Activated effector memory CD4-positive, alpha-beta T cell treated with anti-CD3 and anti-CD28 coated beads, Interleukin-2, amount 50 U/mL, for 16 hours (primary cell): Measurements from ENCODE around the gene RIMS4.

ENCODE experiments used
- DNase-seq: peaks from one replicate; pipeline ENCODE4 v3.0.0-alpha.2; 2020

The RIMS4 gene

DNA sequence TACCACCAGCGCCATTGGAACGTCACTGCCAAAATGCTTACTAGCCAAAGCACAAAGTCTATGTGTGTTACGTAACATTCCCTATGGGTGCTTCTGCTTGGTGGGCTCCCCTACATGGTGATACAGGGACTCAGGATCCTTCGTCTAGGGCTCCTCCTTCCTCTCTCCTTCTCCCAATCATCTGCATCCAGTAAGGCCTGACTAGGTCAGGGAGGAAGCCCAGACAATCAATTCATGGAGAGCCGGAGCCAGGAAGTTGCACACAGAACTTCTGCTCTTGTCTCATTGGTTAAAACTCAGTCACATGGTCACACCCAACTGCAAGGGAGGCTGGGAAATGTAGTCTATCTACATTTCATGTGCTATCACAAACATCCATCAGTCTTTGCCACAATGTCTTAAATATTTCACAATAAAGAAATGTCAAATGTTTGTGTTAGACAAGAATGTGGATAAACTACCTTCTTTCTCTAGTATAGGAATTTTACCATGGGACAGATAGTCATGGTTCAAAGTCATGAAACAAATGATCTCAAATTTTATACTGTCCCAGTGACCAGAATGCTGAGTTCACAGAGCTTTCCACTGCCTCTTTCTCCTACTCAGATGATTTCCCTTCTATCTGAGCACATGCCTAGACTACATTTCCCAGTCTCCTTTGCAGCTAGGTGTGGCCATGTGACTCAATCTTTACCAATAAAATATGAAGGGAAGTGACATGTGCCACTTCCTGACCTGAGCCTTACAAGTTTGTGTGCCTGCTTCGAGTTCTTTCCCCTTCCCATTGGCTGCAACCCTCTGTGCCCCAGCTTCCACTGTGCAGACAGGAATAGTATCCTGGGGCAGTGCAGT is 74.0 kb downstream of the RIMS4 start:
- DNase-seq, result no peak

GRCh38 chr20:44735816-44736169 is 74.6 kb downstream of the RIMS4 start:
- no peak for DNase-seq

DNA sequence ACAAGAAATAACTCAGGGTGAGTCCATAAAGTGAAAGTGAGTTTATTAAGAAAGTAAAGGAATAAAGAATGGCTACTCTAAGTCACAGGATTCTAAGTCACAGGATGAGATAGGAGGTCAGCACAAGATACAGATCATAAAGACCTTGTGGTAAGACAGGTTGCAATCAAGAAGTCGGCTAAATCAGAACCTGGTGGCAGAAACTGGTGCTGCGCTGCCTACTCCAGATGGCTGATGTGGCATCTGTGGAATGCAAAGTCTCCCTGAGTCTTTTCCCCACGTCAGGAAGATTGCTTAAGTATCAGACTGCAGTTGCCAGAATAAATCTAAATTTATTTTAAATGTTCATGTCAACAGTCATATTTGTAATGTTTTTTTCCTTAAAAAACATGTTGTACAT is 75.4 kb downstream of the RIMS4 start:
- no peak for DNase-seq

- peak; percentile 81 for DNase-seq
Observed at GRCh38 chr20:44733341-44734069, 76.8 kb downstream of the RIMS4 start.

GRCh38 chr20:44732327-44732726 is 78.0 kb downstream of the RIMS4 start:
- no peak for DNase-seq

GRCh38 chr20:44731657-44732056 is 78.7 kb downstream of the RIMS4 start:
- no peak for DNase-seq

DNA sequence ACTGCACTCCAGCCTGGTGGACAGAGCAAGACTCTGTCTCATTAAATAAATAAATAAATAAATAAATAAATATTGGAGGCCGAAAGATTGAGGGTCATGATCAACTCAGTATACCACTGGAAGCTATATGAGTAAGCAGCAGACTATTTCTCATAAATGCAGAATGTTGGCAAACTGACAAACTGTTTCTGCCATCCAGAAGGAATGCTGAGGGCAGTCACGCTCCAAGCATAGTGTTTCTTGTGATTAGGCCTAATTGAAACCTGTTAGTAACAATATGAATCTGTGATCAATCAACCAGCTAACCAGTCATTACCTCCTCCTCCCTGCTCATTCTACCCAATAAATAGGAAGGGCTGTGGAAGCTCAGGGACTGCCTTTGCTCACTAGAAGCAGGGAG is 79.9 kb downstream of the RIMS4 start:
- DNase-seq, result no peak

DNA sequence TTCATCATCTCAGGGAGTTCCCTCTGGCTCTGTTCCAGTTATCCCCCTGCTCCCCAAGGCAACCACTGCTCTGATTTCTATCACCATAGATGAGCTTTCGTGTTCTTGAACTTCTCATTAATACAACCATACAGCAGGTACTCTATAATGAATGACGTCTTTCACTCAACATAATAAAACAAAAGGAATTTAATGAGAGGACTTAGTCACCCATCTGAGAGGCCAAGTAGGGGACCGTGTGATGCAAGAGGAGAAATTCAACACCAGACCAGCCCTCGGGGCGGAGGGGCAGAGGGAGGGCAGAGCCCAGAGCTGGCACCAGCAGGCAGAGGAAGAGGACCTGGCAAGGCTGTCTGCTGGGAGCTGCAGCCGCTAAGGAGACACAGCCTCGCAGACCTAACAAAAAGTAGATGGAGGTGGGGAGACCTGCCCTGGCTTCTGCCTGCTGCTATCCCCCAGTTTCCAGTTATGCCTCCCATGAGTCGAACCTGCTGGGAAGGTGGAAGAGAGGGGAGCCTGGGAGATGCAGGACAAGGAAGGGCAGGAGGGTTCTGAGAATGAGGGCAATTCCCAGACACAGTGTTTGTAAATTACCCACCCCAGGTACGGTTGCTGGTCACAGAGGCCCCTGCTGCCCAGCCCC is 81.4 kb downstream of the RIMS4 start:
- no peak for DNase-seq

DNA sequence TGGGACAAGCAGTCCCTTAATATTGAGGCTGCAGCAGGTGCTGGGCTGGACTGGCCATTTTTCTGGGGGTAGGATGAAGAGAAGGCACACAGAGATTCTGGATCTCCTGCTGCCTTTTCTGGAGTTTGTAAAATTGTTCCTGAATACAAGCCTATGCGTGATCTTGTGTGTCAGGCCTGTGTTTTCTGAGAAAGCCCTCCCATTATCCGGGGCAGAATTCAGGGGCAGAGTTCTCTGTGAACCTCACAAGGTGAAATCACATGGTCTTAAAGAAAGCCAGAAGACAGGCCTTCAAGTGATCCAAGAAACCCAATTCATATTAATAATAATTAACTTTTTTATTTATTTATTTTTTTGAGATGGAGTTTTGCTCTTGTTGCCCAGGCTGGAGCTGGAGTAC is 82.7 kb downstream of the RIMS4 start:
- DNase-seq, result no peak

DNA sequence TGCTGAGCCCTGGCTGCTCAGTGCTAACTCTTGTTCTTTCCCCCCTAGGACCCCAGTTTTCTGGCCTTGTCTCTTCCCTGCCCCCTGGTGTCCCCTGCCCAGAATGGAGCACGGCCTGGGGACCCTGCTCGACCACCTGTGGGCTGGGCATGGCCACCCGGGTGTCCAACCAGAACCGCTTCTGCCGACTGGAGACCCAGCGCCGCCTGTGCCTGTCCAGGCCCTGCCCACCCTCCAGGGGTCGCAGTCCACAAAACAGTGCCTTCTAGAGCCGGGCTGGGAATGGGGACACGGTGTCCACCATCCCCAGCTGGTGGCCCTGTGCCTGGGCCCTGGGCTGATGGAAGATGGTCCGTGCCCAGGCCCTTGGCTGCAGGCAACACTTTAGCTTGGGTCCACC is 83.3 kb downstream of the RIMS4 start:
- no peak for DNase-seq

DNA sequence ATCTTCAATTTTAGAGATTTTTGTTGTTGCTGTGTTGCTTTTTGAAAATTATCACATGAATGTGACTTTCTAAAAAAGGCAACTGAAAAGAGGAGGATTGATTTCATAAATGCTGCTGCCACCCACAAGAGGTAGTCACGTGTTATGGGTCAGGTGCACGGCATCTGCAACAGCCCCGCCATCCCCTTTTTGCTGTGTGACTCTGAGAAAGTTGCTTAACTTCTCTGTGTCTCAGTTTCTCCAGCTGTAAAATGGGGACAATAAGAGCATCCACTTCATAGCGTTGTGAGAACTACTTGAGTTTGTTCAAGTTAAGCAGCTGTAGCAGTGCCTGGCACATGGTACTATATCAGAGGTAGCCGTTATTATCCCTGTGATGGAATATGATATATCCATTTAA is 84.5 kb downstream of the RIMS4 start:
- no peak for DNase-seq

GRCh38 chr20:44724423-44725091 is 85.8 kb downstream of the RIMS4 start:
- DNase-seq, result no peak

GRCh38 chr20:44723798-44724362 is 86.5 kb downstream of the RIMS4 start:
- no peak for DNase-seq

DNA sequence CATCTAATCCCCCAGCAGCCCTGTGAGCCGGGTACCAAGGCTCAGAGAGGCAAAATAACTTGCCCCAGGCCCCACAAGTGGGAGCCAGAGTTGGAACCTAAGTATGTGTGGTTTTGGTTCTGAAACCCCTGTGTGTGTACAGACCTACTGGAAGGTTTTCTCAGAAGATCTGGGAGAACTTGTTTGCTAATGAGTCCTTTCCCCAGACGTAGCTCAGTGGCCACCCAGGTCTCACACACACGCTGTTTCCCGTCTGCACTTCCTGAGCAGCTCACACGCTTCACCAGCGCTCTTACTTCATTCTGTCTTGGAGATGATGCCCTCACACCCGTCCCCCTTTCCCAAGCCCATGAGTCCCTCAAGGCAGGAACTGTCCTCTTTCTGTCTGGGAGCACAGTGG is 87.0 kb downstream of the RIMS4 start:
- DNase-seq, result no peak

DNA sequence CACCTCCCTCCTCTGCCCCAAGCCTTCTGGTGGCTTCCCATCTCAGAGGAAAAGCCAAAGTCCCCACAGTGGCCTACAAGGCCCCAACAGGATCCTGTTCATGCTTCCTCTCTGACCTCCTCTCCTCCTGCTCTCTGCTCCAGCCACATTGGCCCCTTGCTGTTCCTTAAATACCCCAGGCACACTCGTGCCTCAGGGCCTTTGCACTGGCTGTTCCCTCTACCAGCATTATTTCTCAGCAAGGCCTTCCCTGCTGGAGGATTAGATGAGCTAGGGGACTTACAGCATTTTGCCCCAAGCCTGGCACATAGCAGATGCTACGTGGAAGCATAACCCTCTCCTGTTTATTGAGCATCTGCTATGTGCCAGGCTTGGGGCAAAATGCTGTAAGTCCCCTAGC is 87.4 kb downstream of the RIMS4 start:
- DNase-seq, result no peak

- DNase-seq, result no peak
Observed at GRCh38 chr20:44721785-44722054, 88.6 kb downstream of the RIMS4 start.

- no peak for DNase-seq
Observed at GRCh38 chr20:44720997-44721784, 89.2 kb downstream of the RIMS4 start.

GRCh38 chr20:44720621-44720996 is 89.7 kb downstream of the RIMS4 start:
- DNase-seq, result no peak

DNA sequence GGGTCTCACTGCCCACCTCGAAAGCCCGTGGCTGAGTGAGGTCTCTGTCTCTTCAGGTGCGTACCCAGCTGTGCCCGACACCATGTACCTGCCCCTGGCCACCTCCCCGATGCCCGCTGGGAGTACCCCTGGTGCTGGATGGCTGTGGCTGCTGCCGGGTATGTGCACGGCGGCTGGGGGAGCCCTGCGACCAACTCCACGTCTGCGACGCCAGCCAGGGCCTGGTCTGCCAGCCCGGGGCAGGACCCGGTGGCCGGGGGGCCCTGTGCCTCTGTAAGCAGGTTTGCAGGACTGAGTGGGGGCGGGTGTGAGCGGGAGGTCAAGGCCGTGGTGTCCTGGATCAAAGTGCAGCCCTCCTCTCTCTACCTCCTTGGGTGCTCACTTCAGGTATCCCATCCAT is 90.5 kb downstream of the RIMS4 start:
- no peak for DNase-seq

- no peak for DNase-seq
Observed at GRCh38 chr20:44717986-44718385, 92.4 kb downstream of the RIMS4 start.

- DNase-seq, result no peak
Observed at GRCh38 chr20:44716309-44717106, 93.8 kb downstream of the RIMS4 start.
